IMR-90 (cell line): Measurements from ENCODE around the gene SLC4A7. TPM values are rescaled to one million over a fixed set of nuclear protein-coding genes. Genes with fewer than 3 reads are reported as not detected.

Source experiments
- ATAC-seq: fragments of 200-7000 bp; cut with Tn5 transposase; 2 replicates; pipeline ENCODE4 v1.9.1; 2020; ENCODE audit warnings: low read depth, mild to moderate bottlenecking, moderate library complexity
- BruUV-seq: library from RNA; stranded (reverse); fragments of 400-500 nt; replicated peaks from 2 replicates; lab custom pipeline; 2021; lab: Mats Ljungman, UMichigan
- CTCF ChIA-PET: fragments of 300-600 bp; formaldehyde crosslinking; extraction: SDS; loops from one replicate; lab custom pipeline; 2021; ENCODE audit warnings: antibody characterized with exemption; lab: Yijun Ruan, JAX
- POLR2A ChIA-PET: fragments of 300-600 bp; sonication (Branson Sonifier 250); formaldehyde crosslinking; loops from one replicate; lab custom pipeline; 2022; ENCODE audit warnings: antibody characterized with exemption; ENCODE audit not compliant: unreplicated experiment; lab: Charles Lee
- DNase-seq: peaks from one replicate; pipeline ENCODE4 v3.0.0; 2013
- H2AFZ ChIP-seq: replicated peaks from 2 replicates; pipeline ENCODE3; 2013; ENCODE audit warnings: low read length, mild to moderate bottlenecking; ENCODE audit not compliant: poor library complexity
- H2AK5ac ChIP-seq: 2 replicates; pipeline ENCODE4 v1.6.1; 2013; ENCODE audit warnings: low read depth, low read length, inconsistent platforms
- H2AK9ac ChIP-seq: replicated peaks from 2 replicates; pipeline ENCODE3; 2013; ENCODE audit warnings: mild to moderate bottlenecking, low read depth, low read length, moderate library complexity; ENCODE audit not compliant: poor library complexity
- H2BK120ac ChIP-seq: 2 replicates; pipeline ENCODE4 v1.6.1; 2013; ENCODE audit warnings: low read depth, low read length, inconsistent platforms
- H2BK15ac ChIP-seq: 3 replicates; pipeline ENCODE4 v1.6.1; 2013; ENCODE audit warnings: low read depth, low read length, inconsistent platforms
- H2BK20ac ChIP-seq: 2 replicates; pipeline ENCODE4 v1.6.1; 2013; ENCODE audit warnings: low read depth, mild to moderate bottlenecking, inconsistent platforms, low read length, moderate library complexity
- H2BK5ac ChIP-seq: 2 replicates; pipeline ENCODE4 v1.6.1; 2013; ENCODE audit warnings: mild to moderate bottlenecking, low read depth, low read length, inconsistent platforms; ENCODE audit not compliant: poor library complexity, severe bottlenecking
- H3K14ac ChIP-seq: replicated peaks from 2 replicates; pipeline ENCODE4 v1.6.1; 2013; ENCODE audit warnings: low read depth, low read length, inconsistent platforms
- H3K18ac ChIP-seq: 2 replicates; pipeline ENCODE4 v1.6.1; 2013; ENCODE audit warnings: low read depth, low read length, control low read depth
- H3K23ac ChIP-seq: 2 replicates; pipeline ENCODE4 v1.6.1; 2013; ENCODE audit warnings: low read depth, low read length, inconsistent platforms
- H3K27ac ChIP-seq: 2 replicates; pipeline ENCODE4 v1.5.1; 2013; ENCODE audit warnings: mild to moderate bottlenecking, control low read depth, low read length; ENCODE audit not compliant: insufficient read depth
- H3K27me3 ChIP-seq: 2 replicates; pipeline ENCODE4 v1.6.1; 2013; ENCODE audit warnings: low read length; ENCODE audit not compliant: control insufficient read depth, insufficient read depth
- H3K36me3 ChIP-seq: 2 replicates; pipeline ENCODE4 v1.6.1; 2013; ENCODE audit warnings: low read length, mixed read lengths; ENCODE audit not compliant: control insufficient read depth, insufficient read depth
- H3K4ac ChIP-seq: 2 replicates; pipeline ENCODE4 v1.6.1; 2013; ENCODE audit warnings: low read depth, low read length, inconsistent platforms
- H3K4me1 ChIP-seq: 2 replicates; pipeline ENCODE4 v1.6.1; 2013; ENCODE audit warnings: low read length, mixed read lengths; ENCODE audit not compliant: control insufficient read depth, insufficient read depth
- H3K4me2 ChIP-seq: 2 replicates; pipeline ENCODE4 v1.6.1; 2013; ENCODE audit warnings: low read depth, mild to moderate bottlenecking, control low read depth, low read length, moderate library complexity
- H3K4me3 ChIP-seq: 2 replicates; pipeline ENCODE4 v1.5.1; 2013; ENCODE audit warnings: low read depth, mild to moderate bottlenecking, control low read depth, low read length, moderate library complexity; ENCODE audit not compliant: insufficient read depth
- H3K56ac ChIP-seq: 2 replicates; pipeline ENCODE4 v1.6.1; 2013; ENCODE audit warnings: low read length, inconsistent platforms; ENCODE audit not compliant: insufficient read depth; ENCODE audit errors: extremely low read depth
- H3K79me1 ChIP-seq, 2 experiments: 2 replicates each; pipeline ENCODE4 v1.6.1; 2013; ENCODE audit warnings: low read length in 2 of 2, inconsistent platforms in 1 of 2, low read depth in 1 of 2
- H3K9ac ChIP-seq: 2 replicates; pipeline ENCODE4 v1.6.1; 2013; ENCODE audit warnings: low read depth, low read length, control low read depth
- H3K9me1 ChIP-seq: 2 replicates; pipeline ENCODE4 v1.6.1; 2013; ENCODE audit warnings: low read length, inconsistent platforms; ENCODE audit not compliant: insufficient read depth
- H3K9me3 ChIP-seq: 2 replicates; pipeline ENCODE4 v1.6.1; 2013; ENCODE audit warnings: low read length; ENCODE audit not compliant: control insufficient read depth, insufficient read depth
- H4K20me1 ChIP-seq: 2 replicates; pipeline ENCODE4 v1.6.1; 2013; ENCODE audit warnings: low read length, inconsistent platforms; ENCODE audit not compliant: insufficient read depth
- H4K5ac ChIP-seq: 2 replicates; pipeline ENCODE4 v1.6.1; 2013; ENCODE audit warnings: mild to moderate bottlenecking, low read depth, low read length, control low read depth
- H4K8ac ChIP-seq, 2 experiments: 2 replicates each; pipeline ENCODE4 v1.6.1; 2013; ENCODE audit warnings: low read depth in 2 of 2, low read length in 2 of 2, control low read depth in 1 of 2, inconsistent platforms in 1 of 2
- H4K91ac ChIP-seq: 2 replicates; pipeline ENCODE4 v1.6.1; 2013; ENCODE audit warnings: low read depth, low read length, inconsistent platforms; ENCODE audit not compliant: insufficient read depth
- CHD1 ChIP-seq: IDR thresholded peaks from 2 replicates; pipeline ENCODE4 v1.6.1; 2012; ENCODE audit warnings: low read depth, low read length, improper control_type of control experiment
- POLR2A ChIP-seq: IDR thresholded peaks from 2 replicates; pipeline ENCODE4 v1.6.1; 2012; ENCODE audit warnings: mild to moderate bottlenecking, low read depth, low read length
- RAD21 ChIP-seq: IDR thresholded peaks from 2 replicates; pipeline ENCODE4 v1.6.1; 2012; ENCODE audit warnings: low read length, improper control_type of control experiment
- RCOR1 ChIP-seq: IDR thresholded peaks from 2 replicates; pipeline ENCODE4 v1.6.1; 2012; ENCODE audit warnings: mild to moderate bottlenecking, low read length, improper control_type of control experiment; ENCODE audit not compliant: insufficient replicate concordance
- RFX5 ChIP-seq: IDR thresholded peaks from 2 replicates; pipeline ENCODE4 v1.8.0; 2012; ENCODE audit warnings: low read depth, mild to moderate bottlenecking, low read length, moderate library complexity
- SMC3 ChIP-seq: fragments of 150-350 bp; IDR thresholded peaks from 2 replicates; pipeline ENCODE4 v1.6.1; 2016; ENCODE audit warnings: low read depth, mild to moderate bottlenecking, antibody characterized with exemption, low read length, moderate library complexity
- dilution Hi-C: fragments of 300-500 bp; cut with HindIII; formaldehyde crosslinking; loops from one replicate; pipeline ENCODE4 v1.14.3; 2018; ENCODE audit warnings: low sequenced_read_pairs; ENCODE audit not compliant: unreplicated experiment
- in situ Hi-C: fragments of 300-500 bp; cut with MboI; formaldehyde crosslinking; loops from 3 replicates; pipeline ENCODE4 v1.14.3; 2019; ENCODE audit warnings: low sequenced_read_pairs, inconsistent platforms, mixed read lengths
- intact Hi-C: fragments of 100-400 bp; cut with micrococcal nuclease; formaldehyde crosslinking; loops from 2 replicates; pipeline ENCODE4 v1.10.0; 2022
- polyA plus RNA-seq, 3 experiments: library from polyadenylated mRNA; depleted of rRNA; stranded (reverse); fragments of >200 nt; gene quantifications; 2 replicates each; pipeline ENCODE4 v1.2.3, GENCODE V29; 2012; ENCODE audit warnings: low replicate concordance in 1 of 3
- total RNA-seq: library from RNA; depleted of rRNA; stranded (reverse); fragments of >200 nt; gene quantifications from 2 replicates; pipeline ENCODE4 v1.2.3, GENCODE V29; 2012
- TF ChIP-seq, protein P1 (sequence below): conservative IDR thresholded peaks from 2 replicates; pipeline ENCODE4 v1.5.1; 2012; ENCODE audit warnings: mild to moderate bottlenecking, low read depth, low read length, improper control_type of control experiment
- TF ChIP-seq, protein P2 (sequence below): fragments of 150-350 bp; IDR thresholded peaks from 2 replicates; pipeline ENCODE4 v1.6.1; 2017; ENCODE audit warnings: mild to moderate bottlenecking, antibody characterized with exemption, low read length, low read depth

Gene SLC4A7
- total and polyA plus RNA-seq, 2 of the 4 experiments (the other 2 are of a cell fraction) = 17.7 to 50.4 TPM

DNA sequence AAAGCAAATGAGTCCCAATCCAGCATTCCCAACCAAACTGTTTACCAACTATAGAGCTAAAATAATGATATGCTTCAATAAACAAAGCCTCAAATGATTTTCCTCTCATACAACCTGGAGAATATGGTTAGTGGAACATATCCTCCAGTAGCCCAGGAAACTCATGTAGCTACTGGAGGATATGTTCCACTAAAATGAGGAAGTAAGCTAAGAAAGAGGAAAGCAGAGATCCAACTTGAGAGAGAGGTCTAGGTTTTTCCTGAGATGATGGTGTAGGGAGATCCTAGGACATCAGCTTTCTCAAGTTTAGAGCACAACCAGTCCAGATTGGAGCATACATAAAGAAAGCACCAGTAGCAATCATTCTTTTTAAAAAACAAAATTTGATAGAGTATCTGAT lies 44.6 kb upstream of the SLC4A7 start:
- H4K5ac ChIP-seq = no peak overlapping the region
- H2AK5ac ChIP-seq = no peak overlapping the region
- TF ChIP-seq RAD21 = no peak
- TF ChIP-seq CHD1 = no peak
- no peak for TF ChIP-seq RFX5
- TF ChIP-seq, protein P1, sequence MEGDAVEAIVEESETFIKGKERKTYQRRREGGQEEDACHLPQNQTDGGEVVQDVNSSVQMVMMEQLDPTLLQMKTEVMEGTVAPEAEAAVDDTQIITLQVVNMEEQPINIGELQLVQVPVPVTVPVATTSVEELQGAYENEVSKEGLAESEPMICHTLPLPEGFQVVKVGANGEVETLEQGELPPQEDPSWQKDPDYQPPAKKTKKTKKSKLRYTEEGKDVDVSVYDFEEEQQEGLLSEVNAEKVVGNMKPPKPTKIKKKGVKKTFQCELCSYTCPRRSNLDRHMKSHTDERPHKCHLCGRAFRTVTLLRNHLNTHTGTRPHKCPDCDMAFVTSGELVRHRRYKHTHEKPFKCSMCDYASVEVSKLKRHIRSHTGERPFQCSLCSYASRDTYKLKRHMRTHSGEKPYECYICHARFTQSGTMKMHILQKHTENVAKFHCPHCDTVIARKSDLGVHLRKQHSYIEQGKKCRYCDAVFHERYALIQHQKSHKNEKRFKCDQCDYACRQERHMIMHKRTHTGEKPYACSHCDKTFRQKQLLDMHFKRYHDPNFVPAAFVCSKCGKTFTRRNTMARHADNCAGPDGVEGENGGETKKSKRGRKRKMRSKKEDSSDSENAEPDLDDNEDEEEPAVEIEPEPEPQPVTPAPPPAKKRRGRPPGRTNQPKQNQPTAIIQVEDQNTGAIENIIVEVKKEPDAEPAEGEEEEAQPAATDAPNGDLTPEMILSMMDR = no peak
- TF ChIP-seq, protein P2, sequence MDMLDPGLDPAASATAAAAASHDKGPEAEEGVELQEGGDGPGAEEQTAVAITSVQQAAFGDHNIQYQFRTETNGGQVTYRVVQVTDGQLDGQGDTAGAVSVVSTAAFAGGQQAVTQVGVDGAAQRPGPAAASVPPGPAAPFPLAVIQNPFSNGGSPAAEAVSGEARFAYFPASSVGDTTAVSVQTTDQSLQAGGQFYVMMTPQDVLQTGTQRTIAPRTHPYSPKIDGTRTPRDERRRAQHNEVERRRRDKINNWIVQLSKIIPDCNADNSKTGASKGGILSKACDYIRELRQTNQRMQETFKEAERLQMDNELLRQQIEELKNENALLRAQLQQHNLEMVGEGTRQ = no peak
- TF ChIP-seq POLR2A = no peak
- no peak for TF ChIP-seq RCOR1
- no peak for TF ChIP-seq SMC3
- H3K27me3 ChIP-seq = no peaks in the 10 kb centered on the region
- no peaks in the 10 kb centered on the region for H4K20me1 ChIP-seq
- no peak overlapping the region; the same call in 2 of the 3 replicates for H2BK15ac ChIP-seq
- no peak overlapping the region for H4K91ac ChIP-seq
- intact Hi-C loops = no loop called here
- peaks cover 7% of the 10 kb centered on the region for H3K9me1 ChIP-seq
- H3K23ac ChIP-seq = no peak overlapping the region
- in situ Hi-C loops = loop anchor here (5.0 kb wide), 1 partner anchor 41 kb away; no protein-coding TSS in a partner anchor
- no peak overlapping the region for H2AFZ ChIP-seq
- no peak overlapping the region for H2BK20ac ChIP-seq
- ChIA-PET CTCF (no interaction called here), POLR2A (no interaction called here)
- H4K8ac ChIP-seq = no peak overlapping the region
- H3K27ac ChIP-seq = no peak overlapping the region
- H3K4ac ChIP-seq = no peak overlapping the region
- H3K9ac ChIP-seq = no peak overlapping the region
- no peaks in the 10 kb centered on the region for H3K36me3 ChIP-seq
- ATAC-seq (no peak), DNase-seq (no peak)
- no peak overlapping the region for H3K4me2 ChIP-seq
- peak overlapping the region; percentile 25; the same call in 1 of the 2 replicates for H3K18ac ChIP-seq
- BruUV-seq = no TSS peak
- H3K79me1 ChIP-seq = peaks cover 0 to 8% of the 10 kb centered on the region in 2 experiments; a peak in 2 of 4 replicates
- no peaks in the 10 kb centered on the region for H3K9me3 ChIP-seq
- dilution Hi-C loops = no loop called here
- H3K56ac ChIP-seq = no peak overlapping the region
- no peak overlapping the region for H3K4me3 ChIP-seq
- H2BK5ac ChIP-seq = no peak overlapping the region
- H2BK120ac ChIP-seq = peak overlapping the region; percentile 25; the same call in 1 of the 2 replicates
- H2AK9ac ChIP-seq = no peak overlapping the region
- 0 out of 2 replicates have a peak overlapping the region, but pooled peaks have one; percentile 1 for H3K14ac ChIP-seq
- peaks cover 21% of the 10 kb centered on the region for H3K4me1 ChIP-seq
